Measurements from ENCODE around the gene CTU2. TPM values are rescaled to one million over a fixed set of nuclear protein-coding genes. Genes with fewer than 3 reads are reported as not detected.
A peak's percentile ranks its signal among the peaks of the same experiment; 100 is the strongest.

The CTU2 gene
- total RNA-seq, 3 donors from 2014 or later (not counting 1 experiment from before 2014, with no cell fraction given): 36.6 to 43.3 (median 39.9) TPM

GRCh38 chr16:88700322-88700635, 6.0 kb upstream of the CTU2 start:
- peak overlapping the region; percentile 67 for H3K4me3 ChIP-seq (ENCODE audit: low read length)
- H3K27me3 ChIP-seq (ENCODE audit: control insufficient read depth, insufficient read depth, low read length): no peaks in the 10 kb centered on the region
- ATAC-seq (no peak), DNase-seq (no peak)
- peaks cover 79% of the 10 kb centered on the region for H3K4me1 ChIP-seq (ENCODE audit: control insufficient read depth, insufficient read depth, low read length)
- no peaks in the 10 kb centered on the region for H3K9me3 ChIP-seq (ENCODE audit: control insufficient read depth, insufficient read depth, low read length)
- peaks cover 52% of the 10 kb centered on the region for H3K36me3 ChIP-seq (ENCODE audit: control insufficient read depth, insufficient read depth, low read length)
- peak overlapping the region; percentile 89 to 96 for H3K27ac Mint-ChIP-seq
- H3K4me3 Mint-ChIP-seq: peak overlapping the region; percentile 94
- H3K36me3 Mint-ChIP-seq: no peaks in the 10 kb centered on the region
- peak overlapping the region; percentile 83 for H3K27ac ChIP-seq (ENCODE audit: low read length)
- peaks cover 51 to 67% of the 10 kb centered on the region in 2 donors for H3K4me1 Mint-ChIP-seq
- H3K27me3 Mint-ChIP-seq (ENCODE audit: low read depth in 2 of 2): no peaks in the 10 kb centered on the region
- no peak for TF ChIP-seq CTCF (IDR thresholded peaks at IDR 0.05)
- no peaks in the 10 kb centered on the region for H3K9me3 Mint-ChIP-seq
- WGBS (ENCODE audit: insufficient coverage): 19% methylated on average over 14 of the region's 14 CpGs
- intact Hi-C loops (cut with micrococcal nuclease): loop anchor here (2.0 to 5.0 kb wide), 4 partner anchors 13 to 243 kb away; partner anchors contain the start of genes CYBA, IL17C and SNAI3

GRCh38 chr16:88700636-88701482, 5.4 kb upstream of the CTU2 start:
- H3K4me3 ChIP-seq (ENCODE audit: low read length): peak overlapping the region; percentile 67
- TF ChIP-seq CTCF (IDR thresholded peaks at IDR 0.05): no peak
- Mint-ChIP-seq H3K4me1 (peaks cover 53 to 70% of the 10 kb centered on the region in 2 donors), H3K9me3 (no peaks in the 10 kb centered on the region), H3K36me3 (no peaks in the 10 kb centered on the region), H3K27ac (peak overlapping the region; percentile 89 to 96), H3K4me3 (peak overlapping the region; percentile 94), H3K27me3 (ENCODE audit: low read depth in 2 of 2) (no peaks in the 10 kb centered on the region)
- peaks cover 84% of the 10 kb centered on the region for H3K4me1 ChIP-seq (ENCODE audit: control insufficient read depth, insufficient read depth, low read length)
- peaks cover 46% of the 10 kb centered on the region for H3K36me3 ChIP-seq (ENCODE audit: control insufficient read depth, insufficient read depth, low read length)
- ATAC-seq (peak; percentile 76 to 92 (median 82)), DNase-seq (peak; percentile 95 to 96)
- H3K27ac ChIP-seq (ENCODE audit: low read length): peak overlapping the region; percentile 83
- no peaks in the 10 kb centered on the region for H3K9me3 ChIP-seq (ENCODE audit: control insufficient read depth, insufficient read depth, low read length)
- under 1% methylated on average over 42 of the region's 42 CpGs for WGBS (ENCODE audit: insufficient coverage)
- intact Hi-C loops (cut with micrococcal nuclease): loop anchor here (1.0 to 5.0 kb wide), 5 partner anchors 14 to 244 kb away; partner anchors contain the start of genes CYBA, IL17C and SNAI3
- H3K27me3 ChIP-seq (ENCODE audit: control insufficient read depth, insufficient read depth, low read length): no peaks in the 10 kb centered on the region

- H3K4me1 Mint-ChIP-seq: peaks cover 53 to 70% of the 10 kb centered on the region in 2 donors
- no peaks in the 10 kb centered on the region for H3K27me3 Mint-ChIP-seq (ENCODE audit: low read depth in 2 of 2)
Observed at GRCh38 chr16:88701581-88702370, 4.5 kb upstream of the CTU2 start.

More at GRCh38 chr16:88701581-88702370, 4.5 kb upstream of the CTU2 start:
- intact Hi-C loops (cut with micrococcal nuclease): loop anchor here (1.0 to 5.0 kb wide), 6 partner anchors 15 to 244 kb away; partner anchors contain the start of genes CYBA, IL17C, MVD and SNAI3
- Histone ChIP-seq H3K4me3 (ENCODE audit: low read length) (peak overlapping the region; percentile 67), H3K27me3 (ENCODE audit: control insufficient read depth, insufficient read depth, low read length) (no peaks in the 10 kb centered on the region), H3K9me3 (ENCODE audit: control insufficient read depth, insufficient read depth, low read length) (no peaks in the 10 kb centered on the region), H3K4me1 (ENCODE audit: control insufficient read depth, insufficient read depth, low read length) (peaks cover 87% of the 10 kb centered on the region), H3K27ac (ENCODE audit: low read length) (peak overlapping the region; percentile 83), H3K36me3 (ENCODE audit: control insufficient read depth, insufficient read depth, low read length) (peaks cover 37% of the 10 kb centered on the region)
- H3K36me3 Mint-ChIP-seq: no peaks in the 10 kb centered on the region
- H3K4me3 Mint-ChIP-seq: peak overlapping the region; percentile 94
- 25% methylated on average over 30 of the region's 30 CpGs for WGBS (ENCODE audit: insufficient coverage)
- peak overlapping the region; percentile 89 to 96 for H3K27ac Mint-ChIP-seq
- DNase-seq: peak in 1 of 2 donors; percentile 40
- no peak for TF ChIP-seq CTCF (IDR thresholded peaks at IDR 0.05)
- H3K9me3 Mint-ChIP-seq: no peaks in the 10 kb centered on the region
- ATAC-seq: no peak
